Activated CD4-positive, alpha-beta T cell treated with anti-CD3 and anti-CD28 coated beads, Interleukin-2, Interleukin-6, amounts not matched to agents 100 ng/mL and 50 ng/mL, durations not matched to agents 16 hours and 8 hours (primary cell): Measurements from ENCODE around the gene CDRT4.
A peak's percentile ranks its signal among the peaks of the same experiment; 100 is the strongest.

ENCODE experiments used
- DNase-seq: peaks from one replicate; pipeline ENCODE4 v3.0.0-alpha.2; 2020

CDRT4 gene

DNA sequence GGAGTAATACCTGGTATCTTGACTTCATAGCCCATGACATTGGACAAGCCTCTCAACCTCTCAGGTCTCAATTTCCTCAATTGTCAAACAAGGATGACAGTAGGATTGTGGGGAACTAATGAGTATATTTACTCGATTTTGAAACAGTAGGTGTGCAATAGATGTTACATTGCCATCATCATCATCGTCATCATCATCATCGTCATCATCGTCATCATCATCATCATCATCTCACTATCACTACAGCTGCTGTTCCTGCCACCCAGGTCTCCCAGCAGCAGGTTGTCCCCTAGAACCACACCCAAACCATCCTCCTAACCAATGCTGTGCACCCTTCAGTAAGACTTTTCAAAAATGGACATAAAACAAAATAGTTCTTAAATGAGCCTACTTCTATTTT is 24.8 kb upstream of the CDRT4 start:
- no peak for DNase-seq

- DNase-seq = peak; percentile 37
Measured at GRCh38 chr17:15490634-15491261, 23.3 kb upstream of the CDRT4 start.

DNA sequence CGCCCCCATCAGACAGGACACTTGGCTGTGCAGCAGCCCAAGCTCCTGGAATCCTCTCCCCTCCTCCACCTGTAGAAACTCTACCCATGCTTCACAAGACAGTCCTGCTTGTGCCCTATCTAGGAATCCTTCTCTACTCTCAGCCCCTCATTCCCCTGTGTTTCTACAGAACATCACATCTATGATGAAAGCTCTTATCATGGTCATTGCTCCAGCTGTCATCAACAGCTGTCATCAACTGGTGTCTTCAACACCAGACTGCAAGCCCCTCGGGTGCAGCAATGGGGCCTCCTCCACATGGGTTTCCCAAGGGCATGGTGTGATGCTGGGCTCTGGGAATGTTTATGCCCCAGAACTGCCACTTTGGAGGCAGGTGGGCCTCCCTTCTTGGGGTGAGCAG is 21.1 kb upstream of the CDRT4 start:
- no peak for DNase-seq

- no peak for DNase-seq
Measured at GRCh38 chr17:15485045-15485444, 17.6 kb upstream of the CDRT4 start.

DNA sequence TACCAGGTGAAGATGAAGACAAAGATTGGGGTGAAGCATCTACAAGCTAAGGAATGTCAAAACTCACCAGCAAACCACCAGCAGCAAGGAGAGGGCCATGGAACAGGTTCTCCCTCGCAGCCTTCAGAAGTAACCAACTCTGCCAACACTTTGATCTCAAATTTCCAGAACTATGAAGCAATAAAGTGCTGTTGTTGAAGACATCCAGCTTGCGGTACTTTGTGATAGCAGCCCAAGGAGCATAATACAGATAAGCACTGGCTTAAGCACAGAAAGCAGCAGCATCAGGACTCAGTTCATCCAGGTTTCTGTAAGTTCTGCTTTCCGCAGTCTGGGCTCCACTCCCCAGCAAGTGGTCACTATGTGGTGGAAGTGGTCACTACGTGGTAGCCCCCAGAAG is 16.0 kb upstream of the CDRT4 start:
- DNase-seq = no peak

- no peak for DNase-seq
Measured at GRCh38 chr17:15482476-15482875, 15.1 kb upstream of the CDRT4 start.

DNA sequence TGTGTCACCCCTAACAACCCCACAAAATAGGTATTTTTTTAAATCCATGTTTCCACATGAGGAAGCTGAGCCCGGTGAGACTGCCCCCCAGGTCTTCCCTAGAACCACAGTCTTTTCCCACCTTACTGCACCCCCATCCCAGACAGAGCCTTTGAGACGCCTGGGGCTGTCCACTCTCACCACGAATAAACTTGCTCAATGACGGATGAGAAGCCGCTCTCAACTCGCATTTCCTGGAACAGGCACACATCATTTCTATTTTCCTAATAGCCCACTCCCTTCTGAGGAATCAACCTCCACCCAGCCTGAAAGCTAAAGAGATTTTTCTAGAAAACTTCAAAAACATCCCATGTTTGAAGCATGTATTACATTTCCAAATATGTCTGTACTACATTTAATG is 14.1 kb upstream of the CDRT4 start:
- DNase-seq = no peak

GRCh38 chr17:15480204-15480603 is 12.8 kb upstream of the CDRT4 start:
- DNase-seq = no peak

GRCh38 chr17:15479703-15480102 is 12.3 kb upstream of the CDRT4 start:
- no peak for DNase-seq

DNA sequence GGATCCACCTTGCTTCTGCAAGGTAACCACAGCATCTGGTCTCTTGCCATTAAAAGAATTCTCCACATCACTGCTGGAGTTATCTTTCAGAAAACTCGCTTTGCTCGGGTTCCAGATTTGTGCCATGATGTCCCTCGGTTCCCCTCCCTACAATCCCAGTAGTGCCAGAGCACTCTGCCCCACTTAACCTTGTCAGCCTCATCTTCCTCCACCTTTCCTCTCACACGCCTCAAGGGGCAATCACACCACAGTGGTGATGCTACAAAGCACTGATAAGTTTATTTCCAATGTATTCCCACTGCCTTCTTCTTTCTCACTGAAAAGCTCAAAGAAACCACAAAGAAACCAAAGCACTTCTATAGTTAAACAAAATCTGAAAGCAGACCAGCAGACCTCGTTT is 11.4 kb upstream of the CDRT4 start:
- DNase-seq = no peak

DNA sequence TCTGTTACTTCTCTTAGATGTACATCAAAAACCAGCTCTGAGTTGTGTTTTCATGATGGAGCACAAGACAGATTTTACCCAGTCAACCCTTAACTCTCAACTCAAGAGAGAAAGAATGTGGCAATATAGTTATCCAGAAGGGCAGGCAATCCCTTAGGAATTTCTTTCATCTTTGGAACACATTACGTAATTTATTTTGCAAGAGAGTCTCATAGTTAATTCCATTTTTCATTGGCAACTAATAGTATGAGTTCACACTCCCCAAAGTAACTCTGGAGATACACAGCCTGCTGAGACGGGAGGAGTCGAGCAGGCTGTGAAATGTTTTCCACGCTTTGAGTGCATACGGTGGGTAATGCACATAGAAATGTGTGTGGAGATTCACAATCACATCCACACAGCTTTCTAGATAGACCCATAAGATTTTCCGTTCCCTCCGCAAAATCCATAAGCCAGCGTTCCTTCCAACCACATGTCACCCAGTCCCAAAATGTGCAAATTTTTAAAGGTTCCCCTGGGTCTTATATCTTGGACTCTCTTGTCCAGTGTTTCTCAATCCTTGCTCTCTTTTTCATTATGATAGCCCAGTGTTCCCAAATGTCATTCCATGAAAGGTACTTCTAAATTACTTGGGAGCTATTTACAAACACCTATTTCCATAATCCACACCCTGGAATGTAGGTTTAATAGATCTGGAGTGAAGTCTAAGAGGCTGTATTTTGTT is 8.4 kb upstream of the CDRT4 start:
- no peak for DNase-seq

DNA sequence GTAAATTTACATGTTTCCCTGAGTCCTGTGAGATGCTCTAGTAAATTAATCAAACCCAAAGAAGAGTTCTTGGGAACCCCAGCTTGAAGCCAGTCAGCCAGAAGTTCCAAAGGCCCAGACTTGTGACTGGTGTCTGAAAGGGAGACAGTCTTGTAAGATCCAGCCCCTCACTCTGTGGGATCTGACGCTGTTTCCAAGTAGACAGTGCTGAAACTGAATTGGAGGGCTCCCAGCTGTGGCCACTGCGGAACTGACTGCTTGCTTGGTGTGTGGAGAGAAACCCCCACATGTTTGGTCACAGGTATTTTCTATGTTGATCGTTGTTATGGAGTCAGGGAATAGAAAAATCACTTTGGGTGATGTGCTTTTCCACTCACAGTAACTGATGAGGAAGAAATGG is 5.5 kb upstream of the CDRT4 start:
- no peak for DNase-seq

DNA sequence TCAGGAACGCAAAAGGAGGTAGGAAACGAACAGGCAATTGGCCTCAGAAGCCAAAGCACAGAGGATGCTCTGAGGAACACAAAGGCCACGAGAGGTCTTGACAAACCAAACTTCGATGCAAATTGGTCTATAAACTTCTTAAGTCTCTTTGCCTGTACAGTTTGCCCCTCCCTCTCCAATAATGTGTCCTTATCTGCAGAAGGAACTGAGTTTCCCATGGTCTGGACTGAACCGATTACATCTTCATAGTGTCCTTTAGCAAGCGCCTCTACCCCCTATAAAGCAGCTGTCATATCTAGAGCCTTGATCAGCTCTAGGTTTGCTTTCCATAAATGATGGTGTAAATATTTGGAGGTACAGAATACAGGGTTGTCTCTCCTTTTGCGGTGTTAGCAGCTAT is 3.1 kb upstream of the CDRT4 start:
- no peak for DNase-seq

- DNase-seq = no peak
Measured at GRCh38 chr17:15469260-15469659, 1.8 kb upstream of the CDRT4 start.

- no peak for DNase-seq
Measured at GRCh38 chr17:15468126-15468525, 705 bp upstream of the CDRT4 start.

DNA sequence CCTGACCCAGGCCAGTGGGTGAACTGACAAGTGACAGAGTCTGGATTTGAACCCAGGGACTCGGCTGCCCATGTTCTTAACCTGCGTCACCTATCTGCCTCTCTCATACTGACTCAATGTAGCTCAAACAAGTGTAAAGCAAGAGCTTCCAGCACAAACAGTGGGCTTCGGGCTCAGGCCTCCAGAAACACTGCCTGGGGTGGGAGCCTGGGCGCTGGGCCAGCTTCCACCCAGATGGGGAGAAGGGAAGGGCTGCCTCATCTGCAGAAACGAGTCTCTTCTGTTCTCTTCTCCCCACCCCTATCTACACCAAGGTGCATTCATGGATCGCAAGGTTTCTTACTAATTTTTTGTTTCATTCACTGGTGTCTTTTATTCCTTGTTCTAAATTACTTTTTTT is 1.3 kb downstream of the CDRT4 start:
- DNase-seq = no peak

DNA sequence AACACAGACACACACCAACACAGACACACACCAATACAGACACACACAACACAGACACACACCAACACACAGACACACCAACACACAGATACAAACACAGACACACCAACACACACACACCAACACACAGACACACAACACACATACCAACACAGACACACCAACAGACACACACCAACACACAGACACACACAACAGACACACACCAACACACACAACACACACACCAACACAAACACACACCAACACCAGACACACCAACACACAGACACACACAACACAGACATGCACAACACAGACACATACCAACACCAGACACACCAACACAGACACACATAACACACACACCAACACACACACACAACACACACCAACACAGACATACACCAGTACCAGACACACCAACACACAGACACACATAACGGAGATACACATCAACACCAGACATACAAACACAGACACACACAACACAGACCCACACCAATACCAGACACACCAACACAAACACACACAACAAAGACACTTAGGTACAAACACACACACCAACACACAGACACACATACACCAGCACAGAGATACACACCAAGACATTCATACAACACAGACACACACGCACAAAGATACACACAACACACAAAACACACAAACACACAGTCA is 2.2 kb downstream of the CDRT4 start:
- no peak for DNase-seq

GRCh38 chr17:15464231-15464985 is 3.0 kb downstream of the CDRT4 start:
- no peak for DNase-seq

DNA sequence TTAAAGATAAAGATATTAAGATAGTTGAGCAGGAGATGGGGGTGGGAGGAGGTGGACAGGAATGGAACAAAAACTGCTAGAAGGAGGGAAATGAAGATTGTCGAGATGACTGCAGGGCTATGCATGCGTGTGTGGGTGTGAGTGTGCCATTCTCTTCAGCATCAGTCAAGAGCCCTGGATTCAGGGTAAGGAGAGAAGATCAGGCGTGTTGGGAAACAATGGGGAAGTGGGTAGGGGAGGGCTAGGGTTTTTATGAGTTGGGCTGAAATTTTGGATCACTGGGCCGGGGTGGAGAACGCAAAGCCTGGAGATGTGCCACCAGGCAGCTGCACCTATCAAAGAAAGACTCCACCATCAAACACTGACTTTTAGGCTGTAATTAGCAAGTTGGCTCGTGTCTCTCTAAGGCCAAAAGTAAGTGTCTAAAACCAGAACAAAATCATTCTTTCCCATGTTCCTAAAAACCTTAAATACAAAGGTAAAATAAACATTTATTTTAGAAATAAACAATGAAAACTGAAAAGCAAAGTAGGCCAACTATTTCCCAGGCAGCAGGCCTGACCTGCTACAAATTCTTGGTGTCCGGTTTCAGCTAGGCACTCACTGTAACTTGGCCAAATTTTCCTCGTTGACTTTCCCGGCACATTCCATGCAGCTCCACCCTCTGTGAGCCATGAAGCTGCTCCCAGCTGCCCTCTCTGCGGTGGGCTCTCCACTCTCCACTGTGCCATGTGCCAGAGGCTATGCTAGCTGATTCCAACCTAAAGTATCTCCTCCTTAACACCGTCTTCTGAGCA is 4.2 kb downstream of the CDRT4 start:
- no peak for DNase-seq

GRCh38 chr17:15457723-15458094 is 9.7 kb downstream of the CDRT4 start:
- no peak for DNase-seq

- DNase-seq = no peak
Measured at GRCh38 chr17:15456972-15457722, 10.3 kb downstream of the CDRT4 start.

- DNase-seq = no peak
Measured at GRCh38 chr17:15456496-15456895, 10.9 kb downstream of the CDRT4 start.
